Neural progenitor cell (in vitro differentiated cells): ENCODE data around the gene RMP24. TPM values are rescaled to one million over a fixed set of nuclear protein-coding genes. Genes with fewer than 3 reads are reported as not detected.

Source experiments
- DNase-seq: peaks from one replicate; pipeline ENCODE4 v3.0.0-alpha.2; 2016; ENCODE audit warnings: low spot score
- H2AFZ ChIP-seq: fragments of 200-600 bp; sonication (generic); replicated peaks from 2 replicates; pipeline ENCODE4 v1.6.1; 2016; ENCODE audit warnings: antibody characterized with exemption
- H3F3A ChIP-seq: fragments of 200-600 bp; sonication (generic); 2 replicates; pipeline ENCODE4 v1.6.1; 2016; ENCODE audit warnings: antibody characterized with exemption, low read depth
- H3K27ac ChIP-seq: fragments of 200-600 bp; sonication (generic); 2 replicates; pipeline ENCODE4 v1.5.1; 2016; ENCODE audit warnings: mild to moderate bottlenecking
- H3K27me3 ChIP-seq: fragments of 200-600 bp; sonication (generic); 2 replicates; pipeline ENCODE4 v1.6.1; 2016; ENCODE audit warnings: mild to moderate bottlenecking, moderate library complexity
- H3K36me3 ChIP-seq: fragments of 200-600 bp; sonication (generic); 2 replicates; pipeline ENCODE4 v1.5.1; 2016
- H3K4me1 ChIP-seq: fragments of 200-600 bp; sonication (generic); 2 replicates; pipeline ENCODE4 v1.6.1; 2016; ENCODE audit warnings: mixed run types
- H3K4me2 ChIP-seq: fragments of 200-600 bp; sonication (generic); 2 replicates; pipeline ENCODE4 v1.6.1; 2016
- H3K4me3 ChIP-seq: fragments of 200-600 bp; sonication (generic); 2 replicates; pipeline ENCODE4 v1.5.1; 2016
- H3K79me2 ChIP-seq: fragments of 200-600 bp; sonication (generic); 2 replicates; pipeline ENCODE4 v1.6.1; 2016; ENCODE audit warnings: low read depth
- H3K9ac ChIP-seq: fragments of 200-600 bp; sonication (generic); 2 replicates; pipeline ENCODE4 v1.6.1; 2016
- H3K9me3 ChIP-seq: fragments of 200-600 bp; sonication (generic); 2 replicates; pipeline ENCODE4 v1.5.1; 2016; ENCODE audit warnings: low read depth
- H4K20me1 ChIP-seq: fragments of 200-600 bp; sonication (generic); 2 replicates; pipeline ENCODE4 v1.6.1; 2016; ENCODE audit warnings: low read depth
- H3K27ac Mint-ChIP-seq: 3 replicates; pipeline ENCODE4 v1.8.0; 2021; ENCODE audit warnings: mixed read lengths
- H3K27me3 Mint-ChIP-seq: 2 replicates; pipeline ENCODE4 v1.8.0; 2022; ENCODE audit warnings: low read depth, mild to moderate bottlenecking, inconsistent platforms, moderate library complexity, mixed read lengths; ENCODE audit not compliant: insufficient read depth
- H3K36me3 Mint-ChIP-seq: 3 replicates; pipeline ENCODE4 v1.8.0; 2021; ENCODE audit warnings: mixed read lengths
- H3K4me1 Mint-ChIP-seq: 3 replicates; pipeline ENCODE4 v1.8.0; 2021; ENCODE audit warnings: mixed read lengths
- H3K4me3 Mint-ChIP-seq: 3 replicates; pipeline ENCODE4 v1.8.0; 2021; ENCODE audit warnings: mild to moderate bottlenecking, moderate library complexity, mixed read lengths
- H3K9me3 Mint-ChIP-seq: 3 replicates; pipeline ENCODE4 v1.8.0; 2020; ENCODE audit warnings: mixed read lengths
- EZH2 ChIP-seq: fragments of 200-600 bp; sonication (generic); IDR thresholded peaks from 2 replicates; pipeline ENCODE4 v1.6.1; 2017; ENCODE audit warnings: antibody characterized with exemption, mild to moderate bottlenecking, moderate library complexity
- EZH2phosphoT487 ChIP-seq: fragments of 200-600 bp; sonication (generic); IDR thresholded peaks from 2 replicates; pipeline ENCODE4 v1.6.1; 2017; ENCODE audit warnings: antibody characterized with exemption
- microRNA-seq: library from miRNA; unstranded; fragments of <30 nt; microRNA quantifications from one replicate; pipeline ENCODE4, GENCODE V29; 2016
- small RNA-seq: library from RNA; depleted of rRNA; stranded (forward); fragments of <200 nt; gene quantifications from one replicate; pipeline ENCODE3, GENCODE V24; 2015
- total RNA-seq: library from RNA; depleted of rRNA; stranded (reverse); fragments of >200 nt; gene quantifications from 2 replicates; pipeline ENCODE4 v1.2.3, GENCODE V29; 2015; ENCODE audit warnings: low replicate concordance
- TF ChIP-seq, protein P1 (sequence below): fragments of 200-600 bp; sonication (generic); IDR thresholded peaks from 2 replicates; pipeline ENCODE4 v1.5.1; 2017; ENCODE audit warnings: antibody characterized with exemption, mild to moderate bottlenecking

RMP24 gene

GRCh38 chr18:36028859-36029258 lies 56.4 kb downstream of the RMP24 start:
- Mint-ChIP-seq H3K36me3 (peaks cover 36% of the 10 kb centered on the region), H3K4me1 (no peaks in the 10 kb centered on the region), H3K27me3 (no peaks in the 10 kb centered on the region), H3K9me3 (no peaks in the 10 kb centered on the region), H3K27ac (no peak overlapping the region), H3K4me3 (no peak overlapping the region)
- no peak overlapping the region for H2AFZ ChIP-seq
- H3F3A ChIP-seq, result no peaks in the 10 kb centered on the region
- H3K79me2 ChIP-seq, result peaks cover 29% of the 10 kb centered on the region
- no peak overlapping the region for H3K9ac ChIP-seq
- H3K36me3 ChIP-seq, result peaks cover 28% of the 10 kb centered on the region
- H4K20me1 ChIP-seq, result peaks cover 7% of the 10 kb centered on the region
- DNase-seq, result no peak
- no peak overlapping the region for H3K4me2 ChIP-seq
- H3K27ac ChIP-seq, result no peak overlapping the region
- no peak for TF ChIP-seq EZH2phosphoT487
- TF ChIP-seq, protein P1, sequence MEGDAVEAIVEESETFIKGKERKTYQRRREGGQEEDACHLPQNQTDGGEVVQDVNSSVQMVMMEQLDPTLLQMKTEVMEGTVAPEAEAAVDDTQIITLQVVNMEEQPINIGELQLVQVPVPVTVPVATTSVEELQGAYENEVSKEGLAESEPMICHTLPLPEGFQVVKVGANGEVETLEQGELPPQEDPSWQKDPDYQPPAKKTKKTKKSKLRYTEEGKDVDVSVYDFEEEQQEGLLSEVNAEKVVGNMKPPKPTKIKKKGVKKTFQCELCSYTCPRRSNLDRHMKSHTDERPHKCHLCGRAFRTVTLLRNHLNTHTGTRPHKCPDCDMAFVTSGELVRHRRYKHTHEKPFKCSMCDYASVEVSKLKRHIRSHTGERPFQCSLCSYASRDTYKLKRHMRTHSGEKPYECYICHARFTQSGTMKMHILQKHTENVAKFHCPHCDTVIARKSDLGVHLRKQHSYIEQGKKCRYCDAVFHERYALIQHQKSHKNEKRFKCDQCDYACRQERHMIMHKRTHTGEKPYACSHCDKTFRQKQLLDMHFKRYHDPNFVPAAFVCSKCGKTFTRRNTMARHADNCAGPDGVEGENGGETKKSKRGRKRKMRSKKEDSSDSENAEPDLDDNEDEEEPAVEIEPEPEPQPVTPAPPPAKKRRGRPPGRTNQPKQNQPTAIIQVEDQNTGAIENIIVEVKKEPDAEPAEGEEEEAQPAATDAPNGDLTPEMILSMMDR, result no peak
- TF ChIP-seq EZH2, result no peak
- H3K4me3 ChIP-seq, result no peak overlapping the region
- H3K27me3 ChIP-seq, result no peaks in the 10 kb centered on the region
- no peaks in the 10 kb centered on the region for H3K4me1 ChIP-seq
- H3K9me3 ChIP-seq, result no peaks in the 10 kb centered on the region

Small RNAs within 50 kb of the gene (microRNA-seq; reads per million reads assigned to microRNA genes)
- not detected for gene MIR3929

Small RNAs within 50 kb of the gene (small RNA-seq; reads per million reads assigned to genes)
- not detected for gene MIR3929

Other genes with a start within 250 kb of the RMP24 start
- 151 and 198 TPM in 2 replicates for gene RPRD1A, start 94.9 kb downstream of the RMP24 start, total RNA-seq
- gene SLC39A6, start 156.7 kb downstream of the RMP24 start, total RNA-seq, result 70.6 and 92.5 TPM in 2 replicates
- 104 and 171 TPM in 2 replicates for gene ELP2, start 157.2 kb downstream of the RMP24 start, total RNA-seq
- 0.36 and 1.1 TPM in 2 replicates for gene MOCOS, start 214.8 kb downstream of the RMP24 start, total RNA-seq